Uterus (tissue), 2 donors: ENCODE data around the gene CCSER1.

Experiments used
- POLR2A ChIP-seq, 2 donors: fragments of 450-650 bp; IDR thresholded peaks; one replicate each; pipeline ENCODE4 v1.6.1; 2016; ENCODE audit warnings: antibody characterized with exemption in 2 of 2, mild to moderate bottlenecking in 1 of 2, moderate library complexity in 1 of 2
- TF ChIP-seq, protein P1 (sequence below), 4 experiments: fragments of 200-600 bp in 2 of 4; fragments of 450-650 bp in 2 of 4; sonication (generic) in 2 of 4; IDR thresholded peaks; one replicate each; pipeline ENCODE4 v1.5.1; 2016 to 2019; ENCODE audit warnings: antibody characterized with exemption in 4 of 4, mild to moderate bottlenecking in 2 of 4, moderate library complexity in 1 of 4

DNA sequence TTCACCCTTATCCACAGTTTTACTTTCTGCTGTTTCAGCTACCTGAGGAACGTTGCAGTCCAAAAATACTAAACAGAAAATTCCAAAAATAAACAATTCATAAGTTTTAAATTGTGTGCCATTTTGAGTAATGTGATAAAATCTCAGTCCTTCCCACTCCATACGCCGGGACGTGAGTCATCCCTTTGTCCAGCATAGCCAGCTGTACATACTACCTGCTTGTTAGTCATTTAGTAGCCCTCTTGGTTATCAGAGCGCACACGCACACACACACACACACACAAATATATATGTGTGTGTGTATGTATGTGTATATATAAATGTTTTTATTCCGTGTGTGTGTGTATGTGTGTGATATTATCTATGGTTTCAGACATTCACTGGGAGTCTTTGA lies 4.8 kb upstream of the CCSER1 start:
- TF ChIP-seq, protein P1, sequence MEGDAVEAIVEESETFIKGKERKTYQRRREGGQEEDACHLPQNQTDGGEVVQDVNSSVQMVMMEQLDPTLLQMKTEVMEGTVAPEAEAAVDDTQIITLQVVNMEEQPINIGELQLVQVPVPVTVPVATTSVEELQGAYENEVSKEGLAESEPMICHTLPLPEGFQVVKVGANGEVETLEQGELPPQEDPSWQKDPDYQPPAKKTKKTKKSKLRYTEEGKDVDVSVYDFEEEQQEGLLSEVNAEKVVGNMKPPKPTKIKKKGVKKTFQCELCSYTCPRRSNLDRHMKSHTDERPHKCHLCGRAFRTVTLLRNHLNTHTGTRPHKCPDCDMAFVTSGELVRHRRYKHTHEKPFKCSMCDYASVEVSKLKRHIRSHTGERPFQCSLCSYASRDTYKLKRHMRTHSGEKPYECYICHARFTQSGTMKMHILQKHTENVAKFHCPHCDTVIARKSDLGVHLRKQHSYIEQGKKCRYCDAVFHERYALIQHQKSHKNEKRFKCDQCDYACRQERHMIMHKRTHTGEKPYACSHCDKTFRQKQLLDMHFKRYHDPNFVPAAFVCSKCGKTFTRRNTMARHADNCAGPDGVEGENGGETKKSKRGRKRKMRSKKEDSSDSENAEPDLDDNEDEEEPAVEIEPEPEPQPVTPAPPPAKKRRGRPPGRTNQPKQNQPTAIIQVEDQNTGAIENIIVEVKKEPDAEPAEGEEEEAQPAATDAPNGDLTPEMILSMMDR (IDR thresholded peaks at IDR 0.05), result no peak
- TF ChIP-seq POLR2A (IDR thresholded peaks at IDR 0.05), result no peak
